HepG2 (cell line): ENCODE data around the gene PMIS2. TPM values are rescaled to one million over a fixed set of nuclear protein-coding genes. Genes with fewer than 3 reads are reported as not detected.

Source experiments
- ATF1 ChIP-seq: IDR thresholded peaks from 2 replicates; pipeline ENCODE4 v1.6.1; 2016; ENCODE audit warnings: mild to moderate bottlenecking, control low read depth
- ATF7-NPFF ChIP-seq: sonication (generic); formaldehyde crosslinking; IDR thresholded peaks from 2 replicates; pipeline ENCODE4 v1.8.1; 2023; ENCODE audit warnings: mild to moderate bottlenecking, low read depth, missing genetic modification reagents, moderate library complexity
- CBX2 ChIP-seq, 2 experiments: fragments of 200-600 bp in 1 of 2; sonication (generic); formaldehyde crosslinking in 1 of 2; IDR thresholded peaks; 2 replicates each; pipeline versions ENCODE4 v1.7.0 to v1.8.1; 2018 to 2022; ENCODE audit warnings: low read depth in 2 of 2, low read length in 1 of 2, mild to moderate bottlenecking in 1 of 2, missing genetic modification reagents in 1 of 2
- EZH2 ChIP-seq: conservative IDR thresholded peaks from 2 replicates; pipeline ENCODE4 v1.6.1; 2012; ENCODE audit warnings: mild to moderate bottlenecking, low read depth, low read length, moderate library complexity
- HMG20A ChIP-seq: IDR thresholded peaks from 2 replicates; pipeline ENCODE4 v1.6.1; 2016; ENCODE audit warnings: borderline replicate concordance
- IRX3 ChIP-seq: sonication (generic); formaldehyde crosslinking; IDR thresholded peaks from 2 replicates; pipeline ENCODE4 v1.8.1; 2023; ENCODE audit warnings: mild to moderate bottlenecking, low read depth, missing genetic modification reagents, borderline replicate concordance
- MAFF ChIP-seq: IDR thresholded peaks from 2 replicates; pipeline ENCODE4 v1.6.1; 2011; ENCODE audit warnings: low read depth, low read length, improper control_type of control experiment
- MTF1 ChIP-seq: sonication (generic); formaldehyde crosslinking; IDR thresholded peaks from 2 replicates; pipeline ENCODE4 v1.5.0; 2020; ENCODE audit warnings: missing genetic modification reagents
- RBFOX2 ChIP-seq: fragments of 200-400 bp; formaldehyde crosslinking; IDR thresholded peaks from 2 replicates; pipeline ENCODE4 v1.6.1; 2017; ENCODE audit warnings: low read depth, mild to moderate bottlenecking, low read length
- SALL1 ChIP-seq: sonication (generic); formaldehyde crosslinking; IDR thresholded peaks from 2 replicates; pipeline ENCODE4 v1.8.0; 2022; ENCODE audit warnings: mild to moderate bottlenecking, missing genetic modification reagents
- SMAD3 ChIP-seq: sonication (generic); formaldehyde crosslinking; IDR thresholded peaks from 2 replicates; pipeline ENCODE4 v1.4.0; 2020; ENCODE audit warnings: missing genetic modification reagents
- STAT5B ChIP-seq: sonication (generic); formaldehyde crosslinking; IDR thresholded peaks from 2 replicates; pipeline ENCODE4 v1.4.0; 2020; ENCODE audit warnings: missing genetic modification reagents
- ZFP90 ChIP-seq: sonication (generic); formaldehyde crosslinking; IDR thresholded peaks from 2 replicates; pipeline ENCODE4 v1.8.0; 2022; ENCODE audit warnings: missing genetic modification reagents, mild to moderate bottlenecking, inconsistent platforms, borderline replicate concordance
- ZFX ChIP-seq: sonication (generic); formaldehyde crosslinking; IDR thresholded peaks from 2 replicates; pipeline ENCODE4 v1.4.0; 2020; ENCODE audit warnings: mild to moderate bottlenecking, low read depth, missing genetic modification reagents, moderate library complexity
- ZNF124 ChIP-seq: sonication (generic); formaldehyde crosslinking; IDR thresholded peaks from 2 replicates; pipeline ENCODE4 v1.4.0; 2020; ENCODE audit warnings: missing genetic modification reagents
- ZNF256 ChIP-seq: sonication (generic); formaldehyde crosslinking; conservative IDR thresholded peaks from 2 replicates; pipeline ENCODE4 v1.4.0; 2020; ENCODE audit warnings: missing genetic modification reagents
- ZNF615 ChIP-seq: sonication (generic); formaldehyde crosslinking; IDR thresholded peaks from 2 replicates; pipeline ENCODE4 v1.5.0; 2020; ENCODE audit warnings: mild to moderate bottlenecking, missing genetic modification reagents, borderline replicate concordance
- polyA plus RNA-seq, 8 experiments: library from polyadenylated mRNA; depleted of rRNA in 3 of 8; stranded (reverse) in 7 of 8; unstranded in 1 of 8; fragments of >200 nt; fragmentation: Illumina TruSeq in 4 of 8; extraction: Trizol in 4 of 8; gene quantifications; 2 replicates each; pipeline versions ENCODE4 v1.2.1 to v1.2.3, GENCODE V29; 2011 to 2016; ENCODE audit warnings: low read depth in 4 of 8, missing spikeins in 1 of 8, mixed read lengths in 1 of 8; ENCODE audit not compliant: insufficient read depth in 1 of 8
- total RNA-seq, 5 experiments: library from RNA; depleted of rRNA; stranded (reverse); fragments of >200 nt; fragmentation: Illumina TruSeq; extraction: Trizol; gene quantifications; 2 replicates each; pipeline ENCODE4 v1.2.3, GENCODE V29; 2016; ENCODE audit warnings: low read depth in 1 of 5
- TF ChIP-seq, protein P1 (sequence below): sonication (generic); formaldehyde crosslinking; IDR thresholded peaks from 2 replicates; pipeline ENCODE4 v1.4.0; 2020; ENCODE audit warnings: mild to moderate bottlenecking, low read depth, missing genetic modification reagents
- TF ChIP-seq, protein P2 (sequence below): sonication (generic); formaldehyde crosslinking; IDR thresholded peaks from 2 replicates; pipeline ENCODE4 v1.8.1; 2023; ENCODE audit warnings: mild to moderate bottlenecking, missing genetic modification reagents, borderline replicate concordance
- TF ChIP-seq, protein P3 (sequence below): sonication (generic); formaldehyde crosslinking; conservative IDR thresholded peaks from 2 replicates; pipeline ENCODE4 v1.8.0; 2022; ENCODE audit warnings: missing genetic modification reagents
- TF ChIP-seq, protein P4 (sequence below): sonication (generic); formaldehyde crosslinking; IDR thresholded peaks from 2 replicates; pipeline ENCODE4 v1.4.0; 2020; ENCODE audit warnings: missing genetic modification reagents, mild to moderate bottlenecking, borderline replicate concordance
- TF ChIP-seq, protein P5 (sequence below): sonication (generic); formaldehyde crosslinking; IDR thresholded peaks from 2 replicates; pipeline ENCODE4 v1.5.0; 2020; ENCODE audit warnings: missing genetic modification reagents
- TF ChIP-seq, protein P6 (sequence below): sonication (generic); formaldehyde crosslinking; IDR thresholded peaks from 2 replicates; pipeline ENCODE4 v1.8.1; 2022; ENCODE audit warnings: mild to moderate bottlenecking, missing genetic modification reagents

The PMIS2 gene
- total and polyA plus RNA-seq, 2 of the 13 experiments (the other 11 are each of a cell fraction or from before 2014, with no cell fraction given), result not detected

DNA sequence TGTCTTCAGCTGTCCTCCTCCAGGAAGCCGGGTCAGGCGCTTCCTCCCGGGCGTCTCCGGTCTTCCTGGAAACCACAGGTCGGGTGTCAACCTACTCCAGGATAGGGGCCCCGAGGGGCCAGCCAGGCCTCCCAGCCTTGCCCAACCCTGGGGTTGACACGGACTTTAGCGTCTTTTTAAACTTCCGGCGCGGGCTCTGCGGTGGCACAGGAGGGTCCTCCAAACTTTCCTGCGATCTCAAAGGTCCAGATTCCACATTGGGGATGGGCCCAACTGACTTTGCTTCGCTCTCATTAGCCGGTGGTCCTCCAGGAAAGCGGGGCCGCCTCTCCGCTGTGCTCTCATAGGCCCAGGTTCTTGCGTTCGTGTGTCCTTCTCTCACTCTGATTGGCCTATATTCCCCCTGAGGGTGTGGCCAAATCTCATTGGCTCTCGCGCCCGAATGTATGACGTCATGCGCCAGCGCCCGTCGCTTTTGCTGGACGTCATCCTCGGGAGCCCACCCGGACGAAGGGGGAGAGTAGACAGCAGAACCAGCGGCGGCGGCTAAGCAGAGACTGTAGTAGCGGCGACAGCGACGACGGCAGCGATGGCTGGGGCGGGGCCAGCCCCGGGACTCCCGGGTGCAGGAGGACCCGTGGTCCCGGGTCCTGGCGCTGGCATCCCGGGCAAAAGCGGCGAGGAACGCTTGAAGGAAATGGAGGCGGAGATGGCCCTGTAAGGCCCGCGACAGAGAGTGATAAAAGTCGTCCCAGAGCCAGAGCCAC lies 42.8 kb downstream of the PMIS2 start, which contains the start of gene RBM42 (continued):
- TF ChIP-seq HMG20A (CRISPR knock-in tag) (no peak), ZFP90 (peak; percentile 75), ATF7-NPFF (CRISPR knock-in tag) (no peak), STAT5B (CRISPR knock-in tag) (no peak), IRX3 (CRISPR knock-in tag) (no peak), MTF1 (CRISPR knock-in tag) (no peak), ZFX (CRISPR knock-in tag) (peak; percentile 83), EZH2 (no peak), SMAD3 (CRISPR knock-in tag) (peak; percentile 47; the same call in 1 of the 2 replicates), SALL1 (CRISPR knock-in tag) (peak; percentile 70), RBFOX2 (peak; percentile 84), ATF1 (CRISPR knock-in tag) (peak; percentile 100), ZNF615 (CRISPR knock-in tag) (no peak), CBX2 (IDR thresholded peaks at IDR 0.05; ENCODE audit: low read depth, low read length) (no peak), CBX2 (CRISPR knock-in tag; IDR thresholded peaks at IDR 0.05; ENCODE audit: low read depth) (no peak), ZNF256 (no peak), MAFF (no peak), ZNF124 (CRISPR knock-in tag) (no peak)
- TF ChIP-seq, protein P1, sequence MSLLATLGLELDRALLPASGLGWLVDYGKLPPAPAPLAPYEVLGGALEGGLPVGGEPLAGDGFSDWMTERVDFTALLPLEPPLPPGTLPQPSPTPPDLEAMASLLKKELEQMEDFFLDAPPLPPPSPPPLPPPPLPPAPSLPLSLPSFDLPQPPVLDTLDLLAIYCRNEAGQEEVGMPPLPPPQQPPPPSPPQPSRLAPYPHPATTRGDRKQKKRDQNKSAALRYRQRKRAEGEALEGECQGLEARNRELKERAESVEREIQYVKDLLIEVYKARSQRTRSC (CRISPR knock-in tag), result no peak
- TF ChIP-seq, protein P2, sequence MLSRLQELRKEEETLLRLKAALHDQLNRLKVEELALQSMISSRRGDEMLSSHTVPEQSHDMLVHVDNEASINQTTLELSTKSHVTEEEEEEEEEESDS (CRISPR knock-in tag), result no peak
- TF ChIP-seq, protein P3, sequence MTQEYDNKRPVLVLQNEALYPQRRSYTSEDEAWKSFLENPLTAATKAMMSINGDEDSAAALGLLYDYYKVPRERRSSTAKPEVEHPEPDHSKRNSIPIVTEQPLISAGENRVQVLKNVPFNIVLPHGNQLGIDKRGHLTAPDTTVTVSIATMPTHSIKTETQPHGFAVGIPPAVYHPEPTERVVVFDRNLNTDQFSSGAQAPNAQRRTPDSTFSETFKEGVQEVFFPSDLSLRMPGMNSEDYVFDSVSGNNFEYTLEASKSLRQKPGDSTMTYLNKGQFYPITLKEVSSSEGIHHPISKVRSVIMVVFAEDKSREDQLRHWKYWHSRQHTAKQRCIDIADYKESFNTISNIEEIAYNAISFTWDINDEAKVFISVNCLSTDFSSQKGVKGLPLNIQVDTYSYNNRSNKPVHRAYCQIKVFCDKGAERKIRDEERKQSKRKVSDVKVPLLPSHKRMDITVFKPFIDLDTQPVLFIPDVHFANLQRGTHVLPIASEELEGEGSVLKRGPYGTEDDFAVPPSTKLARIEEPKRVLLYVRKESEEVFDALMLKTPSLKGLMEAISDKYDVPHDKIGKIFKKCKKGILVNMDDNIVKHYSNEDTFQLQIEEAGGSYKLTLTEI (CRISPR knock-in tag), result no peak
- TF ChIP-seq, protein P4, sequence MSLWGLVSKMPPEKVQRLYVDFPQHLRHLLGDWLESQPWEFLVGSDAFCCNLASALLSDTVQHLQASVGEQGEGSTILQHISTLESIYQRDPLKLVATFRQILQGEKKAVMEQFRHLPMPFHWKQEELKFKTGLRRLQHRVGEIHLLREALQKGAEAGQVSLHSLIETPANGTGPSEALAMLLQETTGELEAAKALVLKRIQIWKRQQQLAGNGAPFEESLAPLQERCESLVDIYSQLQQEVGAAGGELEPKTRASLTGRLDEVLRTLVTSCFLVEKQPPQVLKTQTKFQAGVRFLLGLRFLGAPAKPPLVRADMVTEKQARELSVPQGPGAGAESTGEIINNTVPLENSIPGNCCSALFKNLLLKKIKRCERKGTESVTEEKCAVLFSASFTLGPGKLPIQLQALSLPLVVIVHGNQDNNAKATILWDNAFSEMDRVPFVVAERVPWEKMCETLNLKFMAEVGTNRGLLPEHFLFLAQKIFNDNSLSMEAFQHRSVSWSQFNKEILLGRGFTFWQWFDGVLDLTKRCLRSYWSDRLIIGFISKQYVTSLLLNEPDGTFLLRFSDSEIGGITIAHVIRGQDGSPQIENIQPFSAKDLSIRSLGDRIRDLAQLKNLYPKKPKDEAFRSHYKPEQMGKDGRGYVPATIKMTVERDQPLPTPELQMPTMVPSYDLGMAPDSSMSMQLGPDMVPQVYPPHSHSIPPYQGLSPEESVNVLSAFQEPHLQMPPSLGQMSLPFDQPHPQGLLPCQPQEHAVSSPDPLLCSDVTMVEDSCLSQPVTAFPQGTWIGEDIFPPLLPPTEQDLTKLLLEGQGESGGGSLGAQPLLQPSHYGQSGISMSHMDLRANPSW (CRISPR knock-in tag), result no peak
- TF ChIP-seq, protein P5, sequence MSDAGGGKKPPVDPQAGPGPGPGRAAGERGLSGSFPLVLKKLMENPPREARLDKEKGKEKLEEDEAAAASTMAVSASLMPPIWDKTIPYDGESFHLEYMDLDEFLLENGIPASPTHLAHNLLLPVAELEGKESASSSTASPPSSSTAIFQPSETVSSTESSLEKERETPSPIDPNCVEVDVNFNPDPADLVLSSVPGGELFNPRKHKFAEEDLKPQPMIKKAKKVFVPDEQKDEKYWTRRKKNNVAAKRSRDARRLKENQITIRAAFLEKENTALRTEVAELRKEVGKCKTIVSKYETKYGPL (CRISPR knock-in tag), result peak; percentile 43; the same call in 1 of the 2 replicates
- TF ChIP-seq, protein P6, sequence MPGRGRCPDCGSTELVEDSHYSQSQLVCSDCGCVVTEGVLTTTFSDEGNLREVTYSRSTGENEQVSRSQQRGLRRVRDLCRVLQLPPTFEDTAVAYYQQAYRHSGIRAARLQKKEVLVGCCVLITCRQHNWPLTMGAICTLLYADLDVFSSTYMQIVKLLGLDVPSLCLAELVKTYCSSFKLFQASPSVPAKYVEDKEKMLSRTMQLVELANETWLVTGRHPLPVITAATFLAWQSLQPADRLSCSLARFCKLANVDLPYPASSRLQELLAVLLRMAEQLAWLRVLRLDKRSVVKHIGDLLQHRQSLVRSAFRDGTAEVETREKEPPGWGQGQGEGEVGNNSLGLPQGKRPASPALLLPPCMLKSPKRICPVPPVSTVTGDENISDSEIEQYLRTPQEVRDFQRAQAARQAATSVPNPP (CRISPR knock-in tag), result no peak
